HepG2 (cell line): ENCODE results near the gene PEPD. TPM values are rescaled to one million over a fixed set of nuclear protein-coding genes. Genes with fewer than 3 reads are reported as not detected.

Experiments
- ATAC-seq: fragments of 200-7000 bp; cut with Tn5 transposase; 3 replicates; pipeline ENCODE4 v1.9.1; 2020; ENCODE audit warnings: mild to moderate bottlenecking, moderate library complexity
- BruUV-seq: library from RNA; stranded (reverse); fragments of 400-500 nt; replicated peaks from 2 replicates; lab custom pipeline; 2021; lab: Mats Ljungman, UMichigan
- CTCF ChIA-PET: fragments of 300-600 bp; formaldehyde crosslinking; extraction: SDS; loops from one replicate; lab custom pipeline; 2021; ENCODE audit warnings: low total read pairs, inconsistent platforms, low intra/inter-chr PET ratio; lab: Yijun Ruan, JAX
- POLR2A ChIA-PET: fragments of 350-600 bp; sonication (Branson Sonifier 250); formaldehyde crosslinking; loops from one replicate; lab custom pipeline; 2020; ENCODE audit warnings: antibody characterized with exemption, inconsistent platforms; lab: Yijun Ruan, JAX
- DNase-seq: peaks from one replicate; pipeline ENCODE4 v3.0.0-alpha.2; 2015; ENCODE audit warnings: low spot score
- FAIRE-seq: peaks from 3 replicates; lab custom pipeline; 2011; peaks lifted over from hg19 to GRCh38; lab: Jason Lieb, UNC
- H2AFZ ChIP-seq: one replicate; pipeline ENCODE4 v1.6.1; 2011; ENCODE audit warnings: low read length, inconsistent platforms
- H3K27ac ChIP-seq: fragments of 300-600 bp; 3 replicates; pipeline ENCODE4 v1.8.0; 2011; ENCODE audit warnings: mixed run types, mild to moderate bottlenecking, mixed read lengths, low read length, inconsistent platforms; ENCODE audit not compliant: insufficient read depth; ENCODE audit errors: extremely low read length
- H3K27me3 ChIP-seq, 2 experiments: fragments of 200-600 bp in 1 of 2; 2 replicates in 1 of 2; 3 replicates in 1 of 2; pipeline versions ENCODE4 v1.6.0 to v1.8.0; 2011; ENCODE audit warnings: low read length in 2 of 2, mild to moderate bottlenecking in 2 of 2, moderate library complexity in 2 of 2, inconsistent platforms in 1 of 2; ENCODE audit not compliant: insufficient read depth in 2 of 2, control insufficient read depth in 1 of 2
- H3K36me3 ChIP-seq, 2 experiments: fragments of 200-600 bp in 1 of 2; replicated peaks in 1 of 2; 2 replicates in 1 of 2; 3 replicates in 1 of 2; pipeline versions ENCODE4 v1.5.1 to v1.8.0; 2011; ENCODE audit warnings: low read length in 2 of 2, inconsistent platforms in 1 of 2; ENCODE audit not compliant: insufficient read depth in 2 of 2, control insufficient read depth in 1 of 2
- H3K4me1 ChIP-seq: 2 replicates; pipeline ENCODE4 v1.5.1; 2012; ENCODE audit warnings: low read length, inconsistent platforms; ENCODE audit not compliant: insufficient read depth
- H3K4me2 ChIP-seq: 2 replicates; pipeline ENCODE4 v1.6.0; 2011; ENCODE audit warnings: low read depth, low read length, inconsistent platforms
- H3K4me3 ChIP-seq, 3 experiments: fragments of 200-600 bp in 1 of 3; sonication (generic), shearing (Covaris generic) in 1 of 3; replicated peaks in 1 of 3; 2 replicates each; pipeline ENCODE4 v1.5.1; 2011 to 2016; ENCODE audit warnings: low read length in 3 of 3, inconsistent platforms in 2 of 3, low read depth in 2 of 3, mild to moderate bottlenecking in 2 of 3, control low read depth in 1 of 3, mixed read lengths in 1 of 3; ENCODE audit not compliant: insufficient read depth in 1 of 3
- H3K79me2 ChIP-seq: one replicate; pipeline ENCODE4 v1.6.1; 2011; ENCODE audit warnings: low read length, inconsistent platforms; ENCODE audit not compliant: insufficient read depth
- H3K9ac ChIP-seq: 2 replicates; pipeline ENCODE4 v1.6.0; 2011; ENCODE audit warnings: mild to moderate bottlenecking, low read depth, low read length, inconsistent platforms; ENCODE audit not compliant: insufficient read depth
- H3K9me3 ChIP-seq: 2 replicates; pipeline ENCODE4 v1.5.1; 2012; ENCODE audit warnings: mild to moderate bottlenecking, low read length
- H4K20me1 ChIP-seq: 2 replicates; pipeline ENCODE4 v1.6.0; 2011; ENCODE audit warnings: inconsistent platforms, mild to moderate bottlenecking, low read length, moderate library complexity; ENCODE audit not compliant: insufficient read depth
- FUBP1 ChIP-seq: sonication (generic); formaldehyde crosslinking; IDR thresholded peaks from 2 replicates; pipeline ENCODE4 v1.5.1; 2020; ENCODE audit warnings: missing genetic modification reagents, mild to moderate bottlenecking, borderline replicate concordance
- KLF12 ChIP-seq: sonication (generic); formaldehyde crosslinking; IDR thresholded peaks from 2 replicates; pipeline ENCODE4 v1.4.0; 2020; ENCODE audit warnings: missing genetic modification reagents, borderline replicate concordance
- PAF1 ChIP-seq: IDR thresholded peaks from 2 replicates; pipeline ENCODE4 v1.6.1; 2016; ENCODE audit warnings: missing genetic modification reagents, missing compliant biosample characterization
- POLR2G ChIP-seq: fragments of 200-400 bp; formaldehyde crosslinking; IDR thresholded peaks from 2 replicates; pipeline ENCODE4 v1.6.1; 2018; ENCODE audit warnings: mild to moderate bottlenecking, low read depth, low read length, moderate library complexity
- ZNF546 ChIP-seq: sonication (generic); formaldehyde crosslinking; conservative IDR thresholded peaks from 2 replicates; pipeline ENCODE4 v1.8.1; 2023; ENCODE audit warnings: mild to moderate bottlenecking, missing genetic modification reagents
- ZNF674 ChIP-seq: sonication (generic); formaldehyde crosslinking; IDR thresholded peaks from 2 replicates; pipeline ENCODE4 v1.5.0; 2020; ENCODE audit warnings: low read depth, mild to moderate bottlenecking, missing genetic modification reagents
- ZNF883 ChIP-seq: sonication (generic); formaldehyde crosslinking; IDR thresholded peaks from 2 replicates; pipeline ENCODE4 v1.5.1; 2020; ENCODE audit warnings: mild to moderate bottlenecking, missing genetic modification reagents; ENCODE audit errors: not compliant biosample characterization
- WGBS: methylation state at CpG from one replicate; pipeline ENCODE4 v1.1.6; 2017; ENCODE audit warnings: low lambda C conversion rate; 5-methylcytosine and 5-hydroxymethylcytosine counted together
- in situ Hi-C: cut with HindIII; loops from 2 replicates; pipeline ENCODE4 v1.10.0; 2017; ENCODE audit warnings: low pct_unique_long_range_greater_than_20kb; ENCODE audit not compliant: extremely low pct_ligation_motif_present
- intact Hi-C: fragments of 100-400 bp; cut with micrococcal nuclease; formaldehyde crosslinking; loops from one replicate; pipeline ENCODE4 v1.10.0; 2022; ENCODE audit not compliant: unreplicated experiment
- polyA plus RNA-seq, 8 experiments: library from polyadenylated mRNA; depleted of rRNA in 3 of 8; stranded (reverse) in 7 of 8; unstranded in 1 of 8; fragments of >200 nt; fragmentation: Illumina TruSeq in 4 of 8; extraction: Trizol in 4 of 8; gene quantifications; 2 replicates each; pipeline versions ENCODE4 v1.2.1 to v1.2.3, GENCODE V29; 2011 to 2016; ENCODE audit warnings: low read depth in 4 of 8, missing spikeins in 1 of 8, mixed read lengths in 1 of 8; ENCODE audit not compliant: insufficient read depth in 1 of 8
- total RNA-seq, 5 experiments: library from RNA; depleted of rRNA; stranded (reverse); fragments of >200 nt; fragmentation: Illumina TruSeq; extraction: Trizol; gene quantifications; 2 replicates each; pipeline ENCODE4 v1.2.3, GENCODE V29; 2016; ENCODE audit warnings: low read depth in 1 of 5
- TF ChIP-seq, protein P1 (sequence below): sonication (generic); formaldehyde crosslinking; IDR thresholded peaks from 2 replicates; pipeline ENCODE4 v1.9.0; 2021; ENCODE audit warnings: missing genetic modification reagents, borderline replicate concordance

PEPD gene
- total and polyA plus RNA-seq, 2 of the 13 experiments (the other 11 are each of a cell fraction or from before 2014, with no cell fraction given), result 60.7 to 75.1 TPM

- 93% methylated on average over 22 of the region's 25 CpGs for WGBS
- BruUV-seq, result no TSS peak
- POLR2A ChIA-PET, result no interaction called here
- CTCF ChIA-PET, result no interaction called here
- H3K27me3 ChIP-seq, result no peaks in the 10 kb centered on the region
- no peak overlapping the region for H2AFZ ChIP-seq
- no peak overlapping the region for H3K27ac ChIP-seq
- H3K79me2 ChIP-seq, result peaks cover 37% of the 10 kb centered on the region
- H3K36me3 ChIP-seq, result peaks cover 8 to 10% of the 10 kb centered on the region in 2 experiments; a peak in 4 of 5 replicates
- in situ Hi-C loops (no loop called here), intact Hi-C loops (no loop called here)
- H4K20me1 ChIP-seq, result peaks cover under 1% of the 10 kb centered on the region; the same call in 1 of the 2 replicates
- no peak overlapping the region for H3K9ac ChIP-seq
- no peaks in the 10 kb centered on the region for H3K9me3 ChIP-seq
- FAIRE-seq (no peak), DNase-seq (no peak), ATAC-seq (no peak)
- H3K4me1 ChIP-seq, result peaks cover 9% of the 10 kb centered on the region
- H3K4me2 ChIP-seq, result no peak overlapping the region
- H3K4me3 ChIP-seq, result no peak overlapping the region
- TF ChIP-seq PAF1 (no peak), FUBP1 (CRISPR knock-in tag) (no peak), ZNF883 (CRISPR knock-in tag) (no peak), POLR2G (no peak), KLF12 (CRISPR knock-in tag) (no peak), ZNF674 (no peak), ZNF546 (no peak)
- TF ChIP-seq, protein P1, sequence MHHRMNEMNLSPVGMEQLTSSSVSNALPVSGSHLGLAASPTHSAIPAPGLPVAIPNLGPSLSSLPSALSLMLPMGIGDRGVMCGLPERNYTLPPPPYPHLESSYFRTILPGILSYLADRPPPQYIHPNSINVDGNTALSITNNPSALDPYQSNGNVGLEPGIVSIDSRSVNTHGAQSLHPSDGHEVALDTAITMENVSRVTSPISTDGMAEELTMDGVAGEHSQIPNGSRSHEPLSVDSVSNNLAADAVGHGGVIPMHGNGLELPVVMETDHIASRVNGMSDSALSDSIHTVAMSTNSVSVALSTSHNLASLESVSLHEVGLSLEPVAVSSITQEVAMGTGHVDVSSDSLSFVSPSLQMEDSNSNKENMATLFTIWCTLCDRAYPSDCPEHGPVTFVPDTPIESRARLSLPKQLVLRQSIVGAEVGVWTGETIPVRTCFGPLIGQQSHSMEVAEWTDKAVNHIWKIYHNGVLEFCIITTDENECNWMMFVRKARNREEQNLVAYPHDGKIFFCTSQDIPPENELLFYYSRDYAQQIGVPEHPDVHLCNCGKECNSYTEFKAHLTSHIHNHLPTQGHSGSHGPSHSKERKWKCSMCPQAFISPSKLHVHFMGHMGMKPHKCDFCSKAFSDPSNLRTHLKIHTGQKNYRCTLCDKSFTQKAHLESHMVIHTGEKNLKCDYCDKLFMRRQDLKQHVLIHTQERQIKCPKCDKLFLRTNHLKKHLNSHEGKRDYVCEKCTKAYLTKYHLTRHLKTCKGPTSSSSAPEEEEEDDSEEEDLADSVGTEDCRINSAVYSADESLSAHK, result no peak
- TF ChIP-seq, all 625 proteins: peak for 0
Measured at GRCh38 chr19:33514885-33515551, 6.6 kb downstream of the PEPD start.
